ENCODE measurements around the gene ATP11A.
"Not testable (repeated sequence)": the region's sequence is repeated elsewhere in the genome, so short reads cannot be mapped to it uniquely, and the experiment has no call there.

Gene ATP11A

DNA sequence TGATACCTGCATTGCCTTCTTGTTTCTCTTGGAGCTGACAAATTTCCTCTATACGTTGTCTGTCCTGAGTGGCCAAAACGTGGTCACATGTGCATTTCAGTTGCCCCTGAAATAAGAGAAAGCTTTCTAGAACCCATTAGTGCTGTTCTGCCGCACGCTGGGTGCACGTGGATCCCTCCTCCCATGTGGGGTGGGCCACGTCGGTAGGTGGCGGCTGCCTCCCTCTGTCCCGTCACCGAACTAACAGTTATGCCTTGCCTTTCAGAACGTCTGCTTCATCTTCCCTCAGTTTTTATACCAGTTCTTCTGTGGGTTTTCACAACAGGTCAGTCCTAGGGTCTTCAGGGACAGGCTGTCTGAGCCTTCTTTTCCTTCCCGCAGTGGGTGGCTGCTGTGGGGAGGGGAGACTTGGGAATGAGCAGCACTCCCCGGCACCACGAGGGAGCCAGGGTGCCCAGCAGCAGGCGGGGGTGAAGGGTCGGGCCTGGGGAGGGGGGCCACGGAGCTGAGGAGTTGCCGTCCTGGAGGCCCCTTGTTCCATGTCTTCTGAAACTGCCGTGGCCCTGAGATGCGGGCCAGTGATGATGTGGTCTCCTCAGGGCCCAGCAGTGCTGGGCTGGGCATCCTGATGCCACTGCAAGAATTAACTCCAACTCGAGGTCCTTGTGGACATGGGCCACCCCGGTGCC, 169.4 kb downstream of the ATP11A start:
- no peak for DNase-seq (ENCODE audit: low read depth in 2 of 2)

GRCh38 chr13:112859817-112860190, 170.0 kb downstream of the ATP11A start:
- DNase-seq (ENCODE audit: low read depth in 2 of 2), result no peak

GRCh38 chr13:112861876-112862615, 172.2 kb downstream of the ATP11A start:
- DNase-seq (ENCODE audit: low read depth in 2 of 2), result no peak

GRCh38 chr13:112863356-112863755, 173.5 kb downstream of the ATP11A start:
- not testable (repeated sequence) for DNase-seq (ENCODE audit: low read depth in 2 of 2)

DNA sequence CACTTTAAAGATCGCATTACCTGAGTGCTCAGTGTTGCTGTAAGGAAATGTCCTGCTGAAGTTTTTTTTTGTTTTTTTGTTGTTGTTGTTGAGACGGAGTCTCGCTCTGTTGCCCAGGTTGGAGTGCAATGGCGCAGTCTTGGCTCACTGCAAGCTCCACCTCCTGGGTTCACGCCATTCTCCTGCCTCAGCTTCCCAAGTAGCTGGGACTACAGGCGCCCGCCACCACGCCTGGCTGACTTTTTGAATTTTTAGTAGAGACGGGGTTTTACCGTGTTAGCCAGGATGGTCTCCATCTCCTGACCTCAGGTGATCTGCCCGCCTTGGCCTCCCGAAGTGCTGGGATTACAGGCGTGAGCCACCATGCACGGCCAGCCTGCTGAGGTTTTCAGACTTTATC, 175.6 kb downstream of the ATP11A start:
- not testable (repeated sequence) for DNase-seq (ENCODE audit: low read depth in 2 of 2)

GRCh38 chr13:112867301-112867711, 177.5 kb downstream of the ATP11A start:
- DNase-seq (ENCODE audit: low read depth in 2 of 2), result no peak

- no peak for DNase-seq (ENCODE audit: low read depth in 2 of 2)
Observed at GRCh38 chr13:112868308-112868707, 178.5 kb downstream of the ATP11A start.

GRCh38 chr13:112869202-112870050, 179.6 kb downstream of the ATP11A start:
- DNase-seq (ENCODE audit: low read depth in 2 of 2), result no peak

- DNase-seq (ENCODE audit: low read depth in 2 of 2), result no peak
Observed at GRCh38 chr13:112870051-112870331, 180.2 kb downstream of the ATP11A start.

DNA sequence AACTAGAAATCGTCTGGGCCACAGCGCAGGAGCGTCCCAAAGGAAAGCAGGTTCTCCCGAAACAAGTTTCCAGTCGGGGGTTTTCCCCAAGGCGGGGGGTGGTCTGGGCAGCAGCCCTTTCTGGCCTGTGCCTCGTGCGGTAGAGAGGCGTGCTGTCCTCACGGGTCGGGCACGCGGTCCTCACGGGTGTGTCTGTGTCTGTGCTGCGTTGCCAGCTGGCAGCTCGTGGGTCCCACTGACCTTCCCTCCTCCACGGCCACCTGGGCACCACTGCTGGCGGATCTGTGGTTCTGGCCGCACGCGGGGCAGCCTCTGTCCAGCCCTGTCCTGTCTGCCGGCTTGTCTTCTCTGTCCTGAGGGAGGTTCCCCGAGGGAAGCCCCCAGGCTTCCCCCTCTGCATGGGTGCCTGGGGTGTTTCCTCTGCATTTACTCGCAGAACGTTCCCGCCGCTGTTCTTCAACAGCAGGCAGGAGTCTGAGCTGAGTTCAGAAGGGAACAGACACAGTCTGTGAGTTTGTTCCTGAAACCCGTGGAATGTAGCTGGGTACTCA, 181.0 kb downstream of the ATP11A start:
- DNase-seq (ENCODE audit: low read depth in 2 of 2), result no peak

- no peak for DNase-seq (ENCODE audit: low read depth in 2 of 2)
Observed at GRCh38 chr13:112871742-112872141, 181.9 kb downstream of the ATP11A start.

GRCh38 chr13:112872657-112873631, 183.1 kb downstream of the ATP11A start:
- DNase-seq (ENCODE audit: low read depth in 2 of 2), result not testable (repeated sequence)

DNA sequence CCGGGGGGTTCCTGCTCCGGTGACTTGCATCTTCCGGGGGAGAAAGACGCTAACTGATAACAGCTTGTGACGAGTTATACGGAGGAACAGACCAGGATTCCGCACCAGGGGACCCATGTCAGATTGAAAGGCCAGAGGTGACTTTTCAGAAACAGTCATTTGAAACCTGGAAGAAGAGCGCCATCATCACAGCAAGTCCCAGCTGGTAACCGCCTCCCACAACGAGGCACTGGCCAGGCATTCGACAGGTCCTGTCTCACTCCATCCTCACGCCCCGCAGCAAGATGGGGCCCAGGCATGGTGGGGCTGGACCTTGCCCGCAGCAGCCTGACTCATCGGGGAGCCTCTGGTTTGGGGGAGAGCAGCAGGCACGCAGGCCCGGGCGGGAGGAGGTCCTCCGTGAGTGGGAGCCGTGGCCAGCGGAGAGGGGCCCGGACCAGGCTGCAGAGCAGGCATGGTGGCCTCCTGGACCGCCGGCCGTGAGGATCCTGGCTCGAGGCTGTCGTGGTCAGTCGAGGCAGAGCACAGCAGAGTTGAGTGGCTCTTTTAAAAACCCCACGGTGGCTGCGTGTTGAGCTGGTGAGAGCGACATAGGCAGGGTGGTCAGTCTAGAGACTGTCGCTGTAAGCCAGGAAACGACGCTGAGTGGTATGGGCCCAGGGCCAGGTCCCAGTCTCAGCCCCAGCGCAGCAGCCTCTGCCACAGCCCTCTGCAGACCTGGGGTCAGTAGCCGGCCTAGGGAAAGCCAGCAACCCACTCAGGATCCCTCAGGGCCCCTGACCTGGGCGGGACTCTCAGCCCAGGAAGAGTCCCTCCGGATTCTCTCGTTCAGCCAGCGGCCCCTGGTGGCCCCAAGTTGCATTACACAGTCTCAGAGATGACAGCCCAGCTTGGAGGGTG, 184.3 kb downstream of the ATP11A start:
- peak; percentile 53 to 78 for DNase-seq (ENCODE audit: low read depth in 2 of 2)

- DNase-seq (ENCODE audit: low read depth in 2 of 2), result no peak
Observed at GRCh38 chr13:112874751-112875300, 185.0 kb downstream of the ATP11A start.

GRCh38 chr13:112875627-112876026, 185.8 kb downstream of the ATP11A start:
- DNase-seq (ENCODE audit: low read depth in 2 of 2), result no peak

- DNase-seq (ENCODE audit: low read depth in 2 of 2), result no peak
Observed at GRCh38 chr13:112876305-112877000, 186.6 kb downstream of the ATP11A start.

DNA sequence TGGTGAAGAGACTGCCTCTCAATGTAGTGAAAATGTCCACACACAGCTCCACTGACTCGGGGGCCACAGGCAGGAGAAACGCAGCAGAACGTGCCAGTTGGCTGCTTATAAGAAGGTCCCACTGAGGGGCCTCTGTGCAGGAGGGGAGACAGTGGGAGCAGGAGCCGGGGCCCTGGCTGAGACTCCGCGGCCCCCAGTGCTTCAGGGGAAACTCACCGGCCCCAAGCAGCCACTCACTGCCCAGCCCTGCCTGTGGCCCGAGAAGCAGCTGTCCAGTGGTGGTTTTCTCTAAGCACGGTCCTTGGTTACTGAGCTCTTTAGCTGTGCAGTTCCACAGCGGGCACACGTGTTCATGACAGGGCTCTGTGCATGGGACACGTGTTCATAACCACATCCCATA, 187.2 kb downstream of the ATP11A start:
- DNase-seq (ENCODE audit: low read depth in 2 of 2), result no peak

DNA sequence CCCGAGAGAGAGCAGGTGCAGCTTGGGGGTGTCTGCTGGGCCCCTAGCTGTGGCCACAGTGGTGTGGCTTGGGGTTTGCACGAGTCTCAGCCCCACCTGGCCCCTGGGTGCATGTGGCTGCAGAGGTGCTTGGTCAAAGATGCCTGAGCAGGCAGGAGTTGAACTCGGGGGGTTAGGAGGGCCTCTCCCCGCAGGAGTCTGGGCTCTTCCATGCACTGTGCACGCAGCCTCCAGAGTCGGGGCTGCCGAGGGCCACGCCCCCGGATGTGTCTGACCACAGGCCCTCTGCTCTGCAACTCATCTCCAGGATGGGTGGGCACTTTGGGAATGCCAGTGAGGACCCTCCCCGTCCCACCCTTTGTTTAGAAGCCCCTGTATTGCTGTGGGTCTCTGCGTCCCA, 187.7 kb downstream of the ATP11A start:
- DNase-seq (ENCODE audit: low read depth in 2 of 2), result no peak
